Measurements from ENCODE around the gene MEGF11.

DNA sequence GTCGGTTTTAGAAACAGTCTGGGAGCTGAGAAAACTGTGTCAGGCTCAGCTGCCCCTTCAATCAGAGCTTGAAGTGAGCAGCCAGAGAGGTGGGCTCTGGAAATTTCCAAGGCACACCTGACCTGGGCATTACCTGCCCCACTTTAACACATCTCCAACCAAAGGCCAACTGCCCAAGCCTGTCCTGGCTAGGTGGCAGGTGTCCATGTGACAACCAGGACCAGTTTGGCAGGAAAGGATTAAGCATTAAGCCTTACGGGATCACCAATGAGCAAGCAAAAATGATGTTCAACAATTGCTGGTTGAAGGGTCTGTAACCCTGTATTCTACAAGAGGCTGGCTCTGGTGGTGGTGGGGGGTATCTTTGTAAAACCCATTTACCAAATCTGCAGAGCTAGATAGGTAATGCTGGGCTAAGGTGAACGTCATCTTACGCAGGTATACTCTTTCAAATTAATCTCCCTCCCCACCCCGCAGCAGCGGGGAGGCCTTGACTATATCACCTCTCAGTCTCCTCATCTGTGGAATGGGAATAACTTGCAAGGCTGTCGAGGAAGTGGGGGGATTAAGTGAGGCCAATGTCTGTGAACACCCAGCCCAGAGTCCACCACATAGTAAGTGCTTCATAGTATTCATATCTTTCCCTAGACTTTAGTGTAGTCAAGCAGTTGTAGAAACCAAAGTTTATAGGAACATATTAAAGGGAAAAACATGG lies 183.2 kb downstream of the MEGF11 start:
- TF ChIP-seq, protein P1, sequence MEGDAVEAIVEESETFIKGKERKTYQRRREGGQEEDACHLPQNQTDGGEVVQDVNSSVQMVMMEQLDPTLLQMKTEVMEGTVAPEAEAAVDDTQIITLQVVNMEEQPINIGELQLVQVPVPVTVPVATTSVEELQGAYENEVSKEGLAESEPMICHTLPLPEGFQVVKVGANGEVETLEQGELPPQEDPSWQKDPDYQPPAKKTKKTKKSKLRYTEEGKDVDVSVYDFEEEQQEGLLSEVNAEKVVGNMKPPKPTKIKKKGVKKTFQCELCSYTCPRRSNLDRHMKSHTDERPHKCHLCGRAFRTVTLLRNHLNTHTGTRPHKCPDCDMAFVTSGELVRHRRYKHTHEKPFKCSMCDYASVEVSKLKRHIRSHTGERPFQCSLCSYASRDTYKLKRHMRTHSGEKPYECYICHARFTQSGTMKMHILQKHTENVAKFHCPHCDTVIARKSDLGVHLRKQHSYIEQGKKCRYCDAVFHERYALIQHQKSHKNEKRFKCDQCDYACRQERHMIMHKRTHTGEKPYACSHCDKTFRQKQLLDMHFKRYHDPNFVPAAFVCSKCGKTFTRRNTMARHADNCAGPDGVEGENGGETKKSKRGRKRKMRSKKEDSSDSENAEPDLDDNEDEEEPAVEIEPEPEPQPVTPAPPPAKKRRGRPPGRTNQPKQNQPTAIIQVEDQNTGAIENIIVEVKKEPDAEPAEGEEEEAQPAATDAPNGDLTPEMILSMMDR (IDR thresholded peaks at IDR 0.05), result no peak
- no peak for TF ChIP-seq POLR2A (IDR thresholded peaks at IDR 0.05)

Measured in Peyer's patch (tissue), 4 donors.